Breast epithelium (tissue), 4 donors: Measurements from ENCODE around the gene COX20. TPM values are rescaled to one million over a fixed set of nuclear protein-coding genes. Genes with fewer than 3 reads are reported as not detected.
A peak's percentile ranks its signal among the peaks of the same experiment; 100 is the strongest.

Experiments used
- DNase-seq, 2 donors: peaks; one replicate each; pipeline ENCODE4 v3.0.0-alpha.2; 2019; ENCODE audit warnings: low spot score in 2 of 2
- H3K27ac ChIP-seq, 2 donors: fragments of 200-600 bp; sonication (generic) in 1 of 2; one replicate each; pipeline ENCODE4 v1.5.1; 2016 to 2019; ENCODE audit warnings: mild to moderate bottlenecking in 1 of 2
- H3K27me3 ChIP-seq, 2 donors: fragments of 200-600 bp; sonication (generic) in 1 of 2; one replicate each; pipeline versions ENCODE4 v1.5.1 to v1.6.0; 2017 to 2019; ENCODE audit warnings: control low read depth in 1 of 2, mild to moderate bottlenecking in 1 of 2
- H3K36me3 ChIP-seq: fragments of 200-600 bp; one replicate; pipeline ENCODE4 v1.5.1; 2019
- H3K4me1 ChIP-seq, 2 donors: fragments of 200-600 bp; sonication (generic); one replicate each; pipeline ENCODE4 v1.5.1; 2016 to 2019; ENCODE audit warnings: control low read depth in 1 of 2
- H3K4me3 ChIP-seq, 3 donors: fragments of 200-600 bp; sonication (generic); 1 replicate in 2 of 3; 2 replicates in 1 of 3; pipeline ENCODE4 v1.5.1; 2016 to 2019; ENCODE audit warnings: mild to moderate bottlenecking in 3 of 3, moderate library complexity in 2 of 3
- H3K9me3 ChIP-seq, 2 donors: fragments of 200-600 bp; sonication (generic) in 1 of 2; one replicate each; pipeline ENCODE4 v1.5.1; 2016 to 2019; ENCODE audit warnings: control low read depth in 1 of 2
- CTCF ChIP-seq, 3 donors: fragments of 450-650 bp; IDR thresholded peaks; one replicate each; pipeline ENCODE4 v1.5.1; 2016 to 2017; ENCODE audit warnings: antibody characterized with exemption in 3 of 3, mild to moderate bottlenecking in 3 of 3, moderate library complexity in 3 of 3
- POLR2A ChIP-seq: fragments of 450-650 bp; IDR thresholded peaks from one replicate; pipeline ENCODE4 v1.6.1; 2016; ENCODE audit warnings: antibody characterized with exemption, mild to moderate bottlenecking, moderate library complexity
- POLR2AphosphoS5 ChIP-seq, 3 donors: sonication (generic); formaldehyde crosslinking; IDR thresholded peaks; one replicate each; pipeline ENCODE4 v1.6.1; 2017; ENCODE audit warnings: antibody characterized with exemption in 3 of 3
- intact Hi-C: fragments of 100-400 bp; cut with DNase I; formaldehyde crosslinking; loops from one replicate; pipeline ENCODE4 v1.15.1; 2023; ENCODE audit warnings: low total_unique reads
- total RNA-seq, 3 donors: library from RNA; depleted of rRNA; stranded (reverse); fragments of >200 nt; gene quantifications; one replicate each; pipeline ENCODE4 v1.1.0, GENCODE V29; 2016

COX20 gene
- total RNA-seq, 3 donors from 2014 or later, result 31.4 to 42.6 (median 35.7) TPM

- intact Hi-C loops, result loop anchor here (2.0 kb wide), 1 partner anchor 202 kb away; no protein-coding TSS in a partner anchor
- DNase-seq, result peak in 1 of 2 donors; percentile 28
- Histone ChIP-seq H3K4me1 (no peaks in the 10 kb centered on the region), H3K9me3 (no peaks in the 10 kb centered on the region), H3K27ac (no peak overlapping the region), H3K36me3 (no peaks in the 10 kb centered on the region), H3K4me3 (no peak overlapping the region), H3K27me3 (no peaks in the 10 kb centered on the region)
- TF ChIP-seq POLR2AphosphoS5 (IDR thresholded peaks at IDR 0.05), result no peak
- peak; percentile 25 to 52 (median 26) for TF ChIP-seq CTCF (IDR thresholded peaks at IDR 0.05)
- TF ChIP-seq POLR2A, result no peak
Measured at GRCh38 chr1:244801246-244801645, 34.2 kb upstream of the COX20 start.

GRCh38 chr1:244802041-244802440 is 33.4 kb upstream of the COX20 start:
- Histone ChIP-seq H3K4me1 (no peaks in the 10 kb centered on the region), H3K27me3 (no peaks in the 10 kb centered on the region), H3K36me3 (no peaks in the 10 kb centered on the region), H3K27ac (no peak overlapping the region), H3K4me3 (no peak overlapping the region), H3K9me3 (no peaks in the 10 kb centered on the region)
- TF ChIP-seq POLR2A (no peak), CTCF (IDR thresholded peaks at IDR 0.05) (no peak), POLR2AphosphoS5 (IDR thresholded peaks at IDR 0.05) (no peak)
- DNase-seq, result peak in 1 of 2 donors; percentile 10
- intact Hi-C loops, result no loop called here

- no peak for TF ChIP-seq POLR2AphosphoS5 (IDR thresholded peaks at IDR 0.05)
- TF ChIP-seq POLR2A, result no peak
- TF ChIP-seq CTCF (IDR thresholded peaks at IDR 0.05), result no peak
- intact Hi-C loops, result no loop called here
- Histone ChIP-seq H3K36me3 (no peaks in the 10 kb centered on the region), H3K27ac (no peak overlapping the region), H3K9me3 (no peaks in the 10 kb centered on the region), H3K27me3 (no peaks in the 10 kb centered on the region), H3K4me3 (no peak overlapping the region), H3K4me1 (no peaks in the 10 kb centered on the region)
- DNase-seq, result peak in 1 of 2 donors; percentile 20
Measured at GRCh38 chr1:244802556-244803239, 32.8 kb upstream of the COX20 start.

- peak in 1 of 2 donors; percentile 12 for DNase-seq
Measured at GRCh38 chr1:244804841-244805240, 30.6 kb upstream of the COX20 start.

More at GRCh38 chr1:244804841-244805240, 30.6 kb upstream of the COX20 start:
- no peaks in the 10 kb centered on the region for H3K36me3 ChIP-seq
- H3K4me1 ChIP-seq, result no peaks in the 10 kb centered on the region
- H3K27me3 ChIP-seq, result no peaks in the 10 kb centered on the region
- H3K4me3 ChIP-seq, result no peak overlapping the region
- no peaks in the 10 kb centered on the region for H3K9me3 ChIP-seq
- no peak overlapping the region for H3K27ac ChIP-seq
- TF ChIP-seq CTCF (IDR thresholded peaks at IDR 0.05), result no peak
- no peak for TF ChIP-seq POLR2AphosphoS5 (IDR thresholded peaks at IDR 0.05)
- TF ChIP-seq POLR2A, result no peak
- intact Hi-C loops, result no loop called here
